GM10847 (cell line): ENCODE results near the gene NLN.

Experiments
- POLR2A ChIP-seq: IDR thresholded peaks from 2 replicates; pipeline ENCODE4 v1.6.1; 2011; ENCODE audit not compliant: insufficient read length; ENCODE audit errors: extremely low read depth

Gene NLN

DNA sequence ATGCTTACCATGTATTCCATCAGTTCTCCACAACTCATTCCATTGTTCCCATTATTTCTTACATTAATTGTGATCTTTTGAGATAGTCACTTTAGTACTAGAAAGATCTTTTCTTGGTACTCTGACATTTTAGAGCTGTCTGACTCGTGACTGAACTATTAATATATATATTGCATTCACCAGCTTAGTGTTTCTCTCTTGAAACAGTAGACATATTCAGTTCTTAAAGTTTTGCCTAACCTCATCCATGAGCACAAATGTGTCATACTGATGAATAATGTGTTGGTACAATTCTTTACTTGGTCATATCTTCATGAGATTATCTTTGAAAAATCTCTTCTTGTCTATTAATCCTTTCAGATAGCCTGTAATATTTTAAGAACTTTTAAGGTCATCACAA lies 74.3 kb downstream of the NLN start:
- no peak for TF ChIP-seq POLR2A

DNA sequence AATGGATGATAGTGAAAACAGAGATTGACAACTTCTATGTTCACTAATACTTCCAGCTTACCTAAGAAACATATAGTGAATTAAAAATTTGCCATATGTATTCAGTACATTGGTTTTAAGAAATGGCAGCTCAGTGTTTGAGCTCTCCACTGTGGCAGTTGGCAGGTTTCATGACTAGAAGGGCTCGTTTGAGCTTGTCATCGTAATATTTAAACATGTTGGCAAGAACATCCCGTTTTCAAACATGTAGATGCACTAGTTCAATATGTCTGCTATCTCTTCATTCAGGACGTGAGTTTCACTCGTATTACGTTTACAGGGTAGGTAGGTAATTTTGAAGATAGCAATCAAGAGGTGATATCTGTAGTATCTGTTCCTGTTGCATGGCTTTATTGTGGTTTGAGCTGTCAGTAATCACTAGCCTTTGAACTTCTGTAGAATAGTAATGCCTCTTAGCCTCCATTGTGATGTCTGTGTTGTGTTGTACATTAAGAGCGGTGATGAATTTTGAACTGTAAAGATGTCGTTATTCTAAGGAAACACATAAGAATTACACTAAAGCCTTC lies 74.8 kb downstream of the NLN start:
- no peak for TF ChIP-seq POLR2A

DNA sequence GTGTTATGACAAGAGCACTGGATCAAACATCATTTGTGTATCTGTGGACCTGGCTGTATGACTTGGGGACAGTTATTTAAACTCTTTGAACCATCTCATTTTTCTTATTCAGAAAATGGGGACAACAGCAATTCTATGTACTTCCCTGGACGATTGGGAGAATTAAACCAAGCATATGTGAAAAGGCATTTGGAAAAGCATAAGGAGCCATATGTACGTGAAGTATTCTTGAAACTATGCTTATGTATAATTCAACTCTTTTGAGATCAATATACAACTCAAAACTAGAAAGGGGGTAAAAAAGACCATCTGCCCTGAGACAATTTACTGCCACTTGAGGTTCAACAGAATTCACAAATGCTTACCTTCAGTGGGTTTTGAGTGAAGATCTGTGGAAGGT lies 75.5 kb downstream of the NLN start:
- no peak for TF ChIP-seq POLR2A

DNA sequence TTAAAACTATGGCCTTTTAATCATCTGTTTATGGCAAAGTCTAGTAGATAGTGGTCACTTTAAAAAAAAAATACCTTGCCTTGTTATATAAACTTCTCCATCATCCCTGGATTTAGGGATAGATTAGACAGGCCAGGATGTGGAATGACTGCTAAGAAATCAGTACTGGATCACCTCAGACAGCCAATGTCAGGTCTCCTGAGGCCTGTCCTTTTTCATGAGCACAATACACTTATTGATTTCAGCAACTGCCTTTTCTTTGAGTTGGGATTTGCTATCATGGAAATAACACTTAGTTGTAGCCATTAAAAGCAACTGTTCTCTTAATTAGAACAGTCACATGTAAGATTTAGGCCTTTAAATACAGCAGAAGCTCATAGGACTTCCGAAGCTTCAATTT lies 77.9 kb downstream of the NLN start:
- no peak for TF ChIP-seq POLR2A

DNA sequence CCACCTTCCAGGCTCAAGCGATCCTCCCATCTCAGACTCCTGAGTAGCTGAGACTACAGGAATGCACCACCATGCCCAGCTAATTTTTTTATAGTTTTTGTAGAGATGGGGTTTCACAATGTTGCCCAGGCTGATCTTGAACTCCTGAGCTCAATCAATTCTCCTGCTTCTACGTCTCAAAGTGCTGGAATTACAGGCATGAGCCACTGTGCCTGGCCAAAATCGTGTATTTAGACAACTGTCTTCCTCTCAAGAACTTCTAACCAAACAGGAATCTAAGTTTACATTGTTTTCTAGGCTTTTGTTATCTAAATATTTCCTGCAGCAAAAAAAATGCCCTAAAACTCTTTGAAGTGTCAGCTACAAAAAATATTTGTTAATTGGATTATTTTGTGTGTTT lies 78.8 kb downstream of the NLN start:
- TF ChIP-seq POLR2A: no peak

DNA sequence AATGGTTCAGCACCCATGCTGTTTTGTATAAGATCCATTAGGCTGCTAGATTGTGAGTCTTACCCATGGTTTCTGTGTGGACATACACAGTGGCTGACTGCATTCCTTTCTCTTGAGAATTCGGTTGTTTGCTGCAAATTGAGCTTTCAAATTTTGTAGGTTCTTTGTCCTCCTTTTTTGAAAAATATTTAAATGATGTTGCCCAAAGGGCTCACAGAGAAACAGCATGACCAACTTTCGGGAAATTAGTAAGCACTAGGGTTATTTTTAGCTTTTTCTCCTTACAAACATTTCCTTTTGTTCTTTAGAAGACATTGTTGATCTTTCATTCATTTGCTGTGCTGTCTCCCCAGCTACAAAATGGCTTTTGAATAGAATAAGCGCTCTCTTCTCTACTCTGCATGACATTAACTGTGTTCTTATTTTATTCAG lies 79.4 kb downstream of the NLN start:
- no peak for TF ChIP-seq POLR2A

DNA sequence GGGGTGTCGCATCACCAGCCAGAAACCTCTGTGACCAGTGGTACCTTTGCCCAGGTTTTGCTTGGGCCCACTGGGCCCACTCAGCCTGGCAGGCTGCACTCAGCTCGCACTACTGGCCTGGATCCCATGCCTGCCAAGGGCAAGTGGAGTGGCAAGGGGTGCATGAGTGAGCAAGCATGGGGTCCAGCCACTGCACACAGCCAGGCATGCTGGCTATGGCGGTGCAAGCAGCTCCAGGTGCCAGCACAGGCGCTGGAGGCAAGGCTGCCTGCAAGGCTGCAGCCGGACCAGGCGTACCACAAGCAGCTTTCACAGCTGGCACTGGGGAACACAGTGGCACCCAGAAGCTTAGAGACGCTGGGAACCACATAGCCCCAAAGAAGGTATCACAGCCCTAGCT lies 80.1 kb downstream of the NLN start:
- no peak for TF ChIP-seq POLR2A

DNA sequence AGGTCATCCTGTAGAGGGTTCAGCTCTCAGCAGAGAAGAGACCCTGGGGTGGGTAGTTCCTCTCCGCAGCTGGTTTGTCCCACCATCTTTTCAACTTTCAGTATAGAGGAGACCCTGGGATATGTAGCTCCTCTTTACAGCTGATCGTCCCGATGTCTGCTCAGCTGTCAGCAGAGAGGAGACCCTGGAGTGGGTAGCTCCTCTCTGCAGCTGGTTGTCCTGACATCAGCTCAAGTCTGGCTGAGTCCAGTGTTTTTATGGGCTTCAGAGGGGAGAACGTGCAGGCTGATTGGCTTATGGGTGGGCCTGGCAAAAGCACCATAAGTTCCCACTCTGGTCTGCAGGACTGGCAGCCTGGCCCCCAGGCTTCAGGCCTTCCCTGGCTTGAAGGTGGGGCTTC lies 80.8 kb downstream of the NLN start:
- no peak for TF ChIP-seq POLR2A

DNA sequence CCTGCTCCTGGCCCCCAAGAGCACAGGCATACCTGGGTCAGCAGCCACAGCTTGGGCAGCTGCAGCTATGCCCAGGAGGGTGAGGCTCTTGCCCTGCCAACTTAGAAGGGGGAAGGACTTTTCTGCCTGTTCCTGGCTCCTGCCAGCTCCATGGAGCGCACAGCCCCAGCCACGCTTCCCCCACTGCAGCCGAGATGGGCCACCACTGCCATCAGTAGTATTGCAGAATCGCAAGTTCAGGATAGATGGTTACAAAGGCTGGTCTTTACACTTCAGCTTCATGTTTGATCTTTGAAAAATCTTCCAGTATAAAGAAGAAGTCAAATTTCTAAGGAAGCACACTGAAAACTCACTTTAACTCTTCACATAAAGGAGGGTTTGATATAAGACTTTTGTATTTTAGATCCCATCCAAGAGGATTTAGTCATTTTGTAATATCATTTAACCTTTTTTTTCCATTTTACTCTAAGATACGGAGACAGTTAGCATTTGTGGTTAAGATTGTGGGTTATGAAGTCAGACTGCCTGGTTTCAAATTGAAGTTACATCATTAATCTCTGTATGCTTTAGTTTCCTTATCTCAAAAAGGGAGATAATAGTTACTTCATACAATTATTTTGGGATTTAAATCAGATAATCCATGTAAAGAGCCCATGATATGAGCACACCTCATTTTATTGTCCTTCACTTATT lies 81.8 kb downstream of the NLN start:
- no peak for TF ChIP-seq POLR2A

DNA sequence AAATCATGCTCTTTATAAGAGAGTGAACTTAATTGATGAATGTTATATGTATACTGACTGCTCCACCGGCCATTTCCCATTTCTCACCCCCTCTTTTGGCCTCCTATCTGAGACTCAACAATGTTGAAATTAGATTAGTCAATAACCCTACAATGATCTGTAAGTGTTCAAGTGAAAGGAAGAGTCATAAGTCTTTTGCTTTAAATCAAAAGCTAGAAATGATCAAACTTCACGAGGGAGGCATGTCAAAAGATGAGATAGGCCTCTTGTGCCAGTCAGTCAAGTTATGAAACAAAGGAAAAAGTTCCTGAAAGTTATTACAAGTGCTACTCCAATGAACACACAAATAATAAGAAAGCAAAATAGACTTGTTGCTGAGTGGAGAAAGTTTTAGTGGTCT lies 83.1 kb downstream of the NLN start:
- no peak for TF ChIP-seq POLR2A

DNA sequence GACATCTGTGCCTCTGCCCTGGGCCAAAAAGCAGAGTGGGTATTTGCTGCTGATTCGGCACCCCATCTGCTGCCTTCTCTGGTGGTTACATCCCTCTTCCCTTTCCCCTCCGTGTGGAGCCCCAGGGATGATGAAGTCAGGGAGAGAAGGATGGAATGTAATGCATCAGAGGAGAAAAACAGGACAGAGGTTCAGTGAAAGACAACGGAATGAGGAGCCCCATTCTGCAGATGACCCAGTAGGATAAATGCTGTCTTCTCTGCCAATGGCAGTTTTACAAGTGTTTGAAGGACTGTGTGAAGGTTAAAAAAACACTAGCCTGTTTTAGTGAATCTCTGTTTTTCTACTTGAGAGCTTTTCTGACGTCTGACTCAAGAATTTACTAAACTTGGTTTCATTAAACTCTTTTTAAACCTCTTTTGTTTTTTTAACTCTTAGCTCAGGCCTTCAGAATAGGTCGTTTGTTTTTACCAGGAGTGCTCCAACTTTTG lies 86.3 kb downstream of the NLN start:
- no peak for TF ChIP-seq POLR2A

DNA sequence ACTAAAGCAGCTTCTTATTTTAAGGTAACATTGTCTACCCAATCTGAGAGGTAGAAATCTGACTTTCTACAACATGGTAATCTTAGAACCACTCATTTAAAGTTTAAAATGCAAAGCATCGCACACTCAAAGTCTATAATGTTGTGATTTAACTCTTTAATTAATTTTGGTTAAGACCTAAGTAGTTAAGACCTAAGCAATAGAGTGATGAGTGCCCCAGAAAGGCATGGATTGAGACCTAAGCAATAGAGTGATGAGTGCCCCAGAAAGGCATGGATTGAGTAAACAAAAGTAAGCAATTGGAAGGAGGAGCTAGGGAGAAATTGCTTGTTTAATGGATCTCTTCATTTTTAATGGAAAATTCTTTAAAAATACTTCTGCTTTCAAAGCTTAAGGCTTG lies 86.8 kb downstream of the NLN start:
- no peak for TF ChIP-seq POLR2A

DNA sequence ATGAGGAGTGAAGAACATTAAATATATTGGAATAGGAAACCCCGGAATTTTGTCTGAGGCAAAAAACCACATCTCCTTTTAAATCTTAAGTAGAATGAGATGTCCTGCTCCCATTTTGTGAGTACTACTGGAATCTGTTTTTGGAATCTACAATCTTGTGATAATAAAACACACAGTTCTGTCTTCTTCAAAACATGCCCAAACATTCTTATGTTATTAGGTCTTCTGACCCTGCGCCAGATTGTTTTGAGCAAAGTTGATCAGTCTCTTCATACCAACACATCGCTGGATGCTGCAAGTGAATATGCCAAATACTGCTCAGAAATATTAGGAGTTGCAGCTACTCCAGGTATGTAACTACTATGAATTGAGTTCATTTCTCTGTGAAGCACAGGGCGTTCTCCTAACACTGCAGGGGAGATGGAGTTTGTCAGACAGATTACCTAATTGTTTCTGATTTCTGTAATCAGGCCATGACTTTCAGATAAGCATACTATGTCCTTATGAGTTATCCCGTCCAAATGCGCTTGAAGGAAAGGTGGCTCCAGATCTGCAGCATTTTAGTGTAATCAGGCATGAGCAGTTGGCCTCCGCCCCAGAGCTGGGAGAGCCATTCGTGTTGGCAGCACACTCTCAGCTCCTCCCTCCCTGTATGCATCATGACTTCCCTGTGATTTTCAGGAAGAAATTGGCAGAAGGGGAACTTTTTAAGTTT lies 88.0 kb downstream of the NLN start:
- TF ChIP-seq POLR2A: no peak

DNA sequence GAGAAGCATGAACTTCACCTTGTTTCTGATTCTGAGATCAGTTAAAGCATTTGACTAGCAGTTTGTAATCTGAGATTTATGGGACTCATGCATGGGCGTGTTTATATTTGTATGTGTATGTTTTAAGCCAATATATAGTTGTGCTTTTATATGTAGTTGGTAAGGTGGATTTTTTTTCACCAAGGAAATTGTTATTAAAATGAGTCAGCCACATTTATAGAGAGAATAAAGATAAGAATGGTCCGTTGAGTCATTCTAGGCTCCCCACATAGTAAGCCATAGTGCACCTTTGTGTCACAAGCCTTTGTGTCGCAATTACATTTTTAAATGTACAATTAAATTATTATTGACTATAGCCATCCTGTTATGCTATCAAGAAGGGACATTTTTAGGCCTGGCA lies 89.0 kb downstream of the NLN start:
- TF ChIP-seq POLR2A: no peak

DNA sequence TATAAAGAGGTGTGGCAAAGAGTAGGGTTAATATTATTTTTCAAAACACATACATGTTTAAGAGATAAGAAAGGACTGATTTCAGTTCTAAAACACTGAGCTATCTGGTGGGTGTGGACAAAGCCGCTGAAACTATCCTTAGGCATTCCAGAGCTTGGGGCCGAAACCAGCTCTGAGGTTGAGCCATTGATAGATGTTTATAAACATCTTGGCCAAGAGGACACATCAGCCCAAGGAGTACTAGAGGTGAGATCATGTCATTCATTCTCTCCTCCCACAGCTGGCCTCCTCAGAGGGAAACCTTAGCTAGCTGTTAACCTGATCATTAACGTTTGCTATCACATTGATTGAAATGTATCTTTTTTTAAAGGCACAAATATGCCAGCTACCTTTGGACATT lies 89.9 kb downstream of the NLN start:
- no peak for TF ChIP-seq POLR2A

DNA sequence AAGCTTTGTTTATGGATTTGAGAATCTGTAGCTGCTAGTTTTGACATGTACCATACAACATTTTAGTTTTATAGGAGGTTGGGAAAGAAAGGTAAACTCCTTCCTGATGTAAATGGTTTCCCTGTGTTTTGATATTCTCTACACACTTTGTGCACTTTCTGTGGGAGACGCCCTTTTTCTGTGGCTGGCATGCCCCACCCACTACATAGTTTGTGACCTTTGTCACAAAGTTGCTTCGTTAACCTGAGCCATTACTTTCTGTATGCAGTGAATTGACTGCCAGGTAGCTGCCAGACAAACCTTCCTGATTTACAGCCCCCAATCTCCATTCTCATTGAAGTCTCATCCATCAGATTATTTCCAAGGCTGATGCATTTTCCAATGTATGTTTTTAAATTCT lies 90.6 kb downstream of the NLN start:
- TF ChIP-seq POLR2A: no peak
